ENCODE data around the gene ZNF689.
"Not testable (repeated sequence)": the region's sequence is repeated elsewhere in the genome, so short reads cannot be mapped to it uniquely, and the experiment has no call there.

GRCh38 chr16:30632454-30632853 is 22.3 kb upstream of the ZNF689 start:
- TF ChIP-seq CTCF (conservative IDR thresholded peaks at IDR 0.05); EZH2 (IDR thresholded peaks at IDR 0.05; ENCODE audit: low read depth): not testable (repeated sequence)

Data from PC-9 (cell line).